Caco-2 (cell line): ENCODE data around the gene TXLNB. TPM values are rescaled to one million over a fixed set of nuclear protein-coding genes. Genes with fewer than 3 reads are reported as not detected.

Experiments
- BruUV-seq: library from RNA; stranded (reverse); fragments of 400-500 nt; replicated peaks from 2 replicates; lab custom pipeline; 2021; lab: Mats Ljungman, UMichigan
- CTCF ChIA-PET: fragments of 300-600 bp; sonication (Branson Sonifier 250); formaldehyde crosslinking; loops from one replicate; lab custom pipeline; 2022; ENCODE audit warnings: antibody characterized with exemption; lab: Charles Lee
- POLR2A ChIA-PET: fragments of 300-600 bp; sonication (Branson Sonifier 250); formaldehyde crosslinking; loops from one replicate; lab custom pipeline; 2022; ENCODE audit warnings: antibody characterized with exemption; lab: Charles Lee
- DNase-seq, 2 experiments: peaks; one replicate each; pipeline versions ENCODE4 v3.0.0 to v3.0.0-alpha.2; 2020 to 2022
- H3K27me3 ChIP-seq: replicated peaks from 2 replicates; pipeline ENCODE4 v1.6.0; 2011; ENCODE audit warnings: low read length; ENCODE audit not compliant: control insufficient read depth, insufficient read depth
- H3K36me3 ChIP-seq: 2 replicates; pipeline ENCODE4 v1.5.1; 2011; ENCODE audit warnings: low read length; ENCODE audit not compliant: control insufficient read depth, insufficient read depth
- H3K4me1 ChIP-seq: fragments of 250-450 bp; sonication (Bioruptor Pico); 2 replicates; pipeline ENCODE4 v1.5.1; 2020; ENCODE audit warnings: mild to moderate bottlenecking
- H3K4me3 ChIP-seq: 2 replicates; pipeline ENCODE4 v1.5.1; 2011; ENCODE audit warnings: low read depth, mild to moderate bottlenecking, control low read depth, low read length
- H3K9me3 ChIP-seq: fragments of 250-450 bp; sonication (Bioruptor Pico); 2 replicates; pipeline ENCODE4 v1.5.1; 2020; ENCODE audit warnings: mild to moderate bottlenecking, moderate library complexity
- H3K27ac Mint-ChIP-seq: one replicate; pipeline ENCODE4 v1.8.0; 2022; ENCODE audit warnings: mixed read lengths; ENCODE audit not compliant: unreplicated experiment
- H3K27me3 Mint-ChIP-seq: one replicate; pipeline ENCODE4 v1.8.0; 2022; ENCODE audit warnings: mixed read lengths; ENCODE audit not compliant: insufficient read depth, unreplicated experiment
- H3K36me3 Mint-ChIP-seq: one replicate; pipeline ENCODE4 v1.8.0; 2022; ENCODE audit warnings: mild to moderate bottlenecking, mixed read lengths; ENCODE audit not compliant: insufficient read depth, unreplicated experiment
- H3K4me1 Mint-ChIP-seq: one replicate; pipeline ENCODE4 v1.8.0; 2022; ENCODE audit warnings: low read depth, mixed read lengths; ENCODE audit not compliant: unreplicated experiment
- H3K4me3 Mint-ChIP-seq: one replicate; pipeline ENCODE4 v1.8.0; 2022; ENCODE audit warnings: mild to moderate bottlenecking, moderate library complexity, mixed read lengths; ENCODE audit not compliant: unreplicated experiment
- H3K9me3 Mint-ChIP-seq: one replicate; pipeline ENCODE4 v1.8.0; 2022; ENCODE audit warnings: mixed read lengths; ENCODE audit not compliant: unreplicated experiment
- intact Hi-C: fragments of 100-400 bp; cut with micrococcal nuclease; formaldehyde crosslinking; loops from one replicate; pipeline ENCODE4 v1.10.0; 2022; ENCODE audit not compliant: unreplicated experiment
- total RNA-seq: library from RNA; stranded (reverse); gene quantifications from 2 replicates; pipeline ENCODE4 v1.2.3, GENCODE V29; 2022
- TF ChIP-seq, protein P1 (sequence below), 2 experiments: fragments of 200-600 bp in 1 of 2; IDR thresholded peaks; 1 replicate in 1 of 2; 2 replicates in 1 of 2; pipeline versions ENCODE4 v1.5.1 to v1.8.0; 2011 to 2022; ENCODE audit warnings: antibody characterized with exemption in 1 of 2, control low read depth in 1 of 2, inconsistent platforms in 1 of 2, low read depth in 1 of 2, low read length in 1 of 2, mild to moderate bottlenecking in 1 of 2, moderate library complexity in 1 of 2; ENCODE audit not compliant: insufficient read depth in 1 of 2, severe bottlenecking in 1 of 2, unreplicated experiment in 1 of 2

TXLNB gene
- total RNA-seq, 1 experiment from 2014 or later, result not detected

GRCh38 chr6:139194740-139195139 is 97.1 kb downstream of the TXLNB start:
- Histone ChIP-seq H3K4me1 (no peaks in the 10 kb centered on the region), H3K27me3 (no peaks in the 10 kb centered on the region), H3K9me3 (no peaks in the 10 kb centered on the region), H3K36me3 (no peaks in the 10 kb centered on the region), H3K4me3 (no peak overlapping the region)
- H3K4me3 Mint-ChIP-seq, result no peak overlapping the region
- DNase-seq, result no peak
- BruUV-seq, result no TSS peak
- no peaks in the 10 kb centered on the region for H3K9me3 Mint-ChIP-seq
- no peaks in the 10 kb centered on the region for H3K27me3 Mint-ChIP-seq
- no peaks in the 10 kb centered on the region for H3K36me3 Mint-ChIP-seq
- no peak overlapping the region for H3K27ac Mint-ChIP-seq
- intact Hi-C loops, result no loop called here
- no peaks in the 10 kb centered on the region for H3K4me1 Mint-ChIP-seq
- ChIA-PET CTCF (no interaction called here), POLR2A (no interaction called here)
- TF ChIP-seq, protein P1, sequence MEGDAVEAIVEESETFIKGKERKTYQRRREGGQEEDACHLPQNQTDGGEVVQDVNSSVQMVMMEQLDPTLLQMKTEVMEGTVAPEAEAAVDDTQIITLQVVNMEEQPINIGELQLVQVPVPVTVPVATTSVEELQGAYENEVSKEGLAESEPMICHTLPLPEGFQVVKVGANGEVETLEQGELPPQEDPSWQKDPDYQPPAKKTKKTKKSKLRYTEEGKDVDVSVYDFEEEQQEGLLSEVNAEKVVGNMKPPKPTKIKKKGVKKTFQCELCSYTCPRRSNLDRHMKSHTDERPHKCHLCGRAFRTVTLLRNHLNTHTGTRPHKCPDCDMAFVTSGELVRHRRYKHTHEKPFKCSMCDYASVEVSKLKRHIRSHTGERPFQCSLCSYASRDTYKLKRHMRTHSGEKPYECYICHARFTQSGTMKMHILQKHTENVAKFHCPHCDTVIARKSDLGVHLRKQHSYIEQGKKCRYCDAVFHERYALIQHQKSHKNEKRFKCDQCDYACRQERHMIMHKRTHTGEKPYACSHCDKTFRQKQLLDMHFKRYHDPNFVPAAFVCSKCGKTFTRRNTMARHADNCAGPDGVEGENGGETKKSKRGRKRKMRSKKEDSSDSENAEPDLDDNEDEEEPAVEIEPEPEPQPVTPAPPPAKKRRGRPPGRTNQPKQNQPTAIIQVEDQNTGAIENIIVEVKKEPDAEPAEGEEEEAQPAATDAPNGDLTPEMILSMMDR (IDR thresholded peaks at IDR 0.05; ENCODE audit: insufficient read depth in 1 of 2, low read depth in 1 of 2, low read length in 1 of 2, severe bottlenecking in 1 of 2, unreplicated experiment in 1 of 2), result no peak

Other genes with a start within 250 kb of the TXLNB start
- gene HECA, start 156.9 kb downstream of the TXLNB start, total RNA-seq, result 4.9 and 5.2 TPM in 2 replicates
- gene CITED2, start 82.7 kb upstream of the TXLNB start, total RNA-seq, result 78.0 and 78.6 TPM in 2 replicates